Stimulated activated CD8-positive, alpha-beta memory T cell treated with anti-CD3 and anti-CD28 coated beads, Interleukin-7, amount 100 ng/mL, for 1 hour (primary cell): ENCODE measurements around the gene IDH2.
A peak's percentile ranks its signal among the peaks of the same experiment; 100 is the strongest.
"Not testable (repeated sequence)": the region's sequence is repeated elsewhere in the genome, so short reads cannot be mapped to it uniquely, and the experiment has no call there.

Source experiments
- DNase-seq, 2 donors: peaks; one replicate each; pipeline ENCODE4 v3.0.0-alpha.2; 2020; ENCODE audit warnings: low read depth in 2 of 2

Gene IDH2

DNA sequence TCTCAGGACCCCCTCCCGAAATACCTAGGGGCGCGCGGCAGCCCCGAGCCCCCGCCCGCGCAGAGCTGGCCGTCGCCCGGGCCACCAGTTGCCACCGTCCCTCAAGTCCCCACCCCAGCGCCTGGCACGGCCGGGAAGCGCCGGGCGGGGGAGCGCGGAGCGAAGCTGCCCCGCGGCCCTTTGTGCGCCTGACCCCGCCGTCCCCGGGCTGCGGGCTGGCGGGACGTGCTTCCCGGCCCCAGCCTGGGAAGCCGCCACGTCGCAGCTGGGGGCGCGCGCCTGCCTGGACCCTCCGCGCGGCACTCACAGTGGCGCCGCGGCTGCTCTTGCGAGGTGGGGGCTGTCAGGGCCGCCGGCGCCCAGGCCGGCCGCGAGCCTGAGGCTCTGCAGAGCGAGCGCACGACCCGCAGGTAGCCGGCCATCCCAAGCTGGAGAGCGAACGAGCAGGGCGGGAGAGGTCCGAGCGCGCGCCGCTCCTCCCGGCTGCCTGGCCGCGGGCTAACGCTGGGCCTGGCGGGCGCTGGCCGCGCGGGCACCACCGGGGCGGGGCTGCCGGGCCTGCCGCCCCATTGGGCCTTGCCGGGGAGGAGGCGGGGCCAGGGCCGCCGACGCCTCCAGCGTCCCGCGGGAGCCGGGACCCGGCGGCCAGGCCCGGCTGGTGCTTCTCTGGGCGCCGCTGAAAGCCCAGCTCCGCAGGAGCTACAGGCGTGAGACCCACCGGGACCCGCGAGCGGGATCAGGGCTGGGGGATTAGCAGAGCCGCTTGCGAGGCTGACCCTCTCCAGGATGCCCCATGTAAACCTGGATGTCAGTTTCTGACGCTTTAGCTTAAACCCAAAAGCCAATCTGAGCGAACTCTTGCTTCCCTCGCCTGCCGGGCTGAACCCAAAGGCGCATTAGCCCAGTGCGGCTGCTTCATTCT lies at the start of gene IDH2:
Gene IDH2, minus strand, starts transcription at position 500 of the 922 bp plus-strand sequence. Its CDS starts 78 bp downstream, at position 422.
- peak; percentile 35 to 46 for DNase-seq

DNA sequence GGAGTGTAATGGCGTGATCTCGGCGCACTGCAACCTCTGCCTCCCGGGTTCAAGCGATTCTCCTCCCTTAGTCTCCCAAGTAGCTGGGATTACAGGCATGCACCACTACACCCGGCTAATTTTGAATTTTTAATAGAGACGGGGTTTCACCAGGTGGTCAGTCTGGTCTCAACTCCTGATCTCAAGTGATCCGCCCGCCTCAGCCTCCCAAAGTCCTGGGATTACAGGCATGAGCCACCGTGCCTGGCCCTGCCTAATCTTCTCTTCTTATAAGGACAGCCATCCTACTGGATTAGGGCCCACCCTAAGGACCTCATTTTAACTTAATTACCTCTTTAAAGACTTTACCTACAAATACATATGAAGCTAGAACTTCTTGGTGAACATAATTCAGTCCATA lies 48.3 kb upstream of the IDH2 start:
- not testable (repeated sequence) for DNase-seq

DNA sequence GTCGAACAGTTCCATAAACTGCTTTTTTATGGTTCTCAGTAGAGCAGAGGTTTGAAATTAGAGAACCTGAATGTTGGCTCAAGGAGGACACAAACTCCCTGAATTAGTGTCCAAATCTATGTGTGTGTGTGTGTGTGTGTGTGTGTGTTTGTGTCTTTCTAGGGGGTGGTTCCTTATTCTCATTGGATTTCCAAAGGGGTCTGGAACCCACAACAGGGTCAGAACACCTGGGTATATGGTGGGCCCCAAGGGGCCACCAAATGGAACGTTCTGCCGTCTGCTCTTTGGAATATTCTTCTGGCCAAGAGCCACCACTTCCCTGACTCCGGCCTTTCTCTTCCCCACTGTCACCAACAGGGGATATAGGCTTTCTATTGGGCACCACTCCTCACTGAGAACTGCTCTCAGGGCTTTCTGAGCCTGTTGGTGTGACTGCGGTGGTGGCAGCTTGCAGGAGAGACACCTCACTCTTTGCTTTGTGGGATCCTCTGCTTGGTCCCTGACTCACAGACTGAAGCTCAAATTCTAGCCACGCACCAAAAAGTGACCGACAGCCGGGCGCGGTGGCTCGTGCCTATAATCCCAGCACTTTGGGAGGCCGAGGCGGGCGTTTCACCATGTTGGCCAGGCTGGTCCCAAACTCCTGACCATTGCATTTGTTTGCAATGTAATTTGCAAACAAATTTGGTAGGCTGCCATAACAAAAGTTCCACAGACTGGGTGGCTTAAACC lies 47.5 kb upstream of the IDH2 start:
- no peak for DNase-seq

DNA sequence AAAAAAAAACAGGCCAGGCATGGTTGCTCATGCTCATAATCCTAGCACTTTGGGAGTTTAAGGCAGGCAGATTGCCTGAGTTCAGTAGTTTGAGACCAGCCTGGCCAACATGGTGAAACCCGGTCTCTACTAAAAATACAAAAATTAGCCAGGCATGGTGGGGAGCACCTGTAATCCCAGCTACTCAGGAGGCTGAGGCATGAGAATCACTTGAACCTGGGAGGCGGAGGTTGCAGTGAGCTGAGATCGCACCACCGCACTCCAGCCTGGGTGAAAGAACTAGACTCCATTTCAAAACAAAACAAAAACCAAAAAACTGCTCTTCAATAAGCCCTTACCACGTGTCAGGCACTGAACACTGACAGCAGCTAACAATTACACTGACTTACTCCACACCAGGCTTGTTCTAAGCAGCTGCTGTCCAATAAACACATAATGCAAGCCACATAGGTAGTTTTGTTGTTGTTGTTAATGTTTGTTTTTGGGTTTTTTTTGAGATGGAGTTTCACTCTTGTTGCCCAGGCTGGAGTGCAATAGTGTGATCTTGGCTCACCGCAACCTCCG lies 44.0 kb upstream of the IDH2 start:
- not testable (repeated sequence) for DNase-seq

DNA sequence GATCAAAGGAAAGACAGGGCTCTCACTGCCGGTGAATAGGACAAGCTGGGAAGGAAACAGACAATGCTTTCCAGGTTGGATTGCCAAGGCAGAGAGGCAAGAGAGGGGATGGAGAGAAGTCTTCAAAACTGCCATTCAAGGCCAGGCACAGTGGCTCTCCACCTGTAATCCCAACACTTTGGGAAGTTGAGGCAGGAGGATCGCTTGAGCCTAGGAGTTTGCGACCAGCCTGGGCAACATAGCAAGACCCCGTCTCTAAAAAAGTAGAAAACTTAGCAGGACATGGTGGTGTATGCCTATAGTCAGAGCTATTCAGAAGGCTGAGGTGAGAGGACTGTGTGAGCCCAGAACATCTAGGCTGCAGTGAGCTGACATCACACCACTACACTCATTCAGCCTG lies 43.5 kb upstream of the IDH2 start:
- DNase-seq: no peak

DNA sequence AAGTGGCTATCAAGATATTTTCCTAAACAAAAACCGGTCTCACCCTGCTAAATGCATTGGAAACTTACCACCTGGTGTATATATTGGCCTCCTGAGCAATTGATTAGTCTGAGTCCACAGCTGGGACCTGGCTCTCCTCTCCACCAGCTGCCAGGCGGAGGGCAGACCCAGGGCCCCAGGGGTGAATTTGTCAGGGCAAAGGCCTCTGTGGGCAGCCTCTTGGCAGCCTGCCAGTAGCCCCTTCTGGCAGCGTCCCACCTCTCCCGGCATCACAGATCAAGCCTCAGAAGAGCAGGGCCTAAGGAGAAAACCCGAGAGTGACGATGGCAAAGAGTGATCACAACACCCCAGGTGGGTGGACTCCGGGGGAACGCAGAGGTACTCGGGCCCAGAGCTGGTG lies 43.0 kb upstream of the IDH2 start:
- no peak for DNase-seq

DNA sequence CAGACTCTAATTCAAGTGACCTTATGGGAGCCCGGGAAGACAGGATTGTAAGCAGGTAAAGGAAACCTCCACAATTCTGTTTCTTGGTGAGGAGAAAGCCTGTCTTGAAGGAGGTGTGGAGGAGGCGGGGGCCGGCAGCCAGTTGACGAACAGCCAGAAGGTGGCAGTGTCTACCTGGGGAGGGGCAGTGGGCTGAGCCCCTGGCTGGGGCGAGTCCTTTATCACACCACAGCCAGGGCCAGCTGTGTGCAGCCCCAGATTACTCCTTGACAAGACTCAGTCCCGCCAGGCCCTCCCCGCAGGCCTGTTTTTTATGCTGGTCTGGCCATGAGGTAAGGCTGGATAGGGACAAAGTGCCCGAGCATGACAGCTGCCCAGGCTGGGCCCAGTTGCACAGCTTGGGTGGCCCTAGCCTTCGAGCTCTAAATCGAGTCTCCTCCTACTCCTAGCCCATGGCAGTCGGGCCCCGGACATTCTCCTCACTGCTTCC lies 40.9 kb upstream of the IDH2 start:
- peak; percentile 12 to 28 for DNase-seq

DNA sequence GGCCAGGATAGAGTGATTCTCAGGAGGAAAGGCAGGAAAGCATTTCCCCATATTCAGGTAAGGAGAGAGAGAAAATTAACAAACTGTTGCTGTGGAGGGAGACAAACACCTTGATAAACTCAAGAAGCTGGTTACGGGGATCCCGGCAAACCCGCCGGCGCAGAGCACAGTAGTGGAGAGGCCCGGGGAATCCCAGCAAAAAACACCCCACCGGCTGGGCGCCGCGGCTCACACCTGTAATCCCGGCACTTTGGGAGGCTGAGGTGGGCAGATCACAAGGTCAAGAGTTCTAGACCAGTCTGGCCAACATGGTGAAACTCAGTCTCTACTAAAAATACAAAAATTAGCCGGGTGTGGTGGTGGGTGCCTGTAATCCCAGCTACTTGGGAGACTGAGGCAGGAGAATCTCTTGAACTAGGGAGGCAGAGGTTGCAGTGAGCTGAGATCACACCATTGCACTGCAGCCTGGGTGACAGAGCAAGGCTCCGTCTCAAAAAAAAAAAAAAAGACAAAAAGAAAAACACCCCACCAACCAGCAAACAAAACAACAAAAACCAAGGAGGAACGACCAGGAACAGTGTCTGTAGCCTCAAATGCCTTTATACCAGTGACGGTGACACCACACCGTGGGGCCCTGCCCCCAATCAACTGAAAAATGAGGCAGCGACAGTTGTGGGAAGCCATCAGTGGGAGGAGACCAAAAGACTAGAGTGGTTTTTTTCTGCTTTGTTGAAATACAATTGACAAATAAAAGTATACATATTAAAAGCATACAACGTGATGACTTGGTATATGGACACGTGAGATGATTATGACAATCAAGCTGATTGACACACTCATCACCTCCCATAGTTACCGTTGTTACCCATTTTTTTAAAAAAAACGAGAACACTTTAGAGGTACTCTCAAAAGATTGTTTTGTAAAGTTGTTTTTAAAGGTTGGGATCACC lies 40.2 kb upstream of the IDH2 start:
- no peak for DNase-seq

DNA sequence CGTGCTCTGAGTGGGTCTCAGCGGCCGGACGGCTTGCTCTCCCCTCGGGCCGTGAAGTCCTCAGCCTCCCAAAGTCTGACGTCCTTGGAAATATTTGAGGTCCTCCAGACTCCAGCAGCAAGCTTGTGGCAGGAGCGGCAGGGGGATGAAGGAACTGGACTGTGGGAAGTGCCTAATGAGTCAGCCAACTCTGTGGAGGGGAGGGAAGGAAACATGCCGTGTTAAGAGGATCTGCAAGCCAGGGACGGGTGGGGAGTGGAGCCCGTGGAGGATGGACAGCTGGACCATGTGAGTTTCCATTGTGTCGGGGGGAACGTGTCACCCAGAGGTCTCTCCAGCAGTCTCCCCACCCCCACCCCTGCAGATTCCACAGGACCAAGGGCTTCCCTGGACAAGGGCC lies 39.4 kb upstream of the IDH2 start:
- DNase-seq: no peak

DNA sequence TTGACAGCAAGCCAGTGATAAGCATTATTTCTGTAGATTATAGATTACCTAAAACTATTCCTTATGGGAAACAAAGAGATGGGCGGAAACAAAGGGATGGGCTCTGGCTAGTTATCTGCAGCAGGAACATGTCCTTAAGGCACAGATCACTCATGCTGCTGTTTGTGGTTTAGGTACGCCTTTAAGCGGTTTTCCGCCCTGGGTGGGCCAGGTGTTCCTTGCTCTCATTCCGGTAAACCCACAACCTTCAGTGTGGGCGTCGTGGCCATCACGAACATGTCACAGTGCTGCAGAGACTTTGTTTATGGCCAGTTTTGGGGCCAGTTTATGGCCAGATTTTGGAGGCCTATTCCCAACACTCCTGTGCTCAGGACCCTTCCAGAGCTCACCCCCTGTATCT lies 37.3 kb upstream of the IDH2 start:
- DNase-seq: not testable (repeated sequence)

DNA sequence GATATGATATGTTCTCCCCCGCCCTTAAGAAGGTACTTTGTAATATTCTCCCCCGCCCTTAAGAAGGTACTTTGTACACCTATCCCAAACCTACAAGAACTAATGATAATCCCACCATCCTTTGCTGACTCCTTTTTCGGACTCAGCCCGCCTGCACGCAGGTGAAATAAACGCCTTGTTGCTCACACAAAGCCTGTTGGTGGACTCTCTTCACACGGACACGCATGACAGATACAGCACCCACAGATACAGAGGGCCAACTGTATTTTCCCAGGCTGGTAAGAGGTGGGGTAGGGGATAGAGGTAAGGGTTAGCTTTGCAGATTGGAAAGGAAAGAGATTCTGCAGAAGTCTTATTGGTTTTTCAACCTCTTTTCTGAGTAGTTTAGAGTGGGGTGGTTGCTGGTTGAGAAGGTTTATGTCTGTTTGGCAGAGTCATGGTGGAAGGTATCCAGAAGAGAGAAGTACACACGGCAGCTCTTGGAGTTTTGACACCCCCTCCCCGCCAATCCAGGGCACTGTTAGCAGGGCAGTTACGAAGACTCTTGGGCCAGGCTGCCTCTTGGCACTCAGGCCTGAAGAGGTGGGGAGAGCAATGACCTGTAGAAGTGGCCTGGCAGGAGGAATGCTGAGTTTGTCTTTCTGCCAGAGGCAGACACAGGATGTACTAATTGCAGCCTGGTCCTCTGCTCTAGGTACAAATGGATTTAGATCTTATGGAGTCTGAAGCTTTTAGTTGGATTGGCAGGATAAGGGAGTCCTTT lies 36.0 kb upstream of the IDH2 start:
- DNase-seq: no peak

DNA sequence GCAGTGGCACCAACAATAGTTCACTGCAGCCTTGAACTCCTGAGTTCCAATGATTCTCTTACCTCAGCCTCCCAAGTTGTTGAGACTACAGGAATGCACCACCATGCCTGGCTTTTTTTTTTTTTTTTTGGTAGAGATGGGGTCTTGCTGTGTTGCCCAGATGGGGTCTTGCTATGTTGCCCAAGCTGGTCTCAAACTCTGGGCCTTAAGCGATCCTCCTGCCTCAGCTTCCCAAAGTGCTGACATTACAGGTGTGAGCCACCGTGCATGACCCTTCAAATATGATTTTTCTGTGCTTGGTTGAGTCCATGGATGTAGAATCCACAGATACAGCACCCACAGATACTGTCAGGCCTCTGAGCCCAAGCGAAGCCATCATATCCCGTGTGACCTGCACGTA lies 30.2 kb upstream of the IDH2 start:
- no peak for DNase-seq

DNA sequence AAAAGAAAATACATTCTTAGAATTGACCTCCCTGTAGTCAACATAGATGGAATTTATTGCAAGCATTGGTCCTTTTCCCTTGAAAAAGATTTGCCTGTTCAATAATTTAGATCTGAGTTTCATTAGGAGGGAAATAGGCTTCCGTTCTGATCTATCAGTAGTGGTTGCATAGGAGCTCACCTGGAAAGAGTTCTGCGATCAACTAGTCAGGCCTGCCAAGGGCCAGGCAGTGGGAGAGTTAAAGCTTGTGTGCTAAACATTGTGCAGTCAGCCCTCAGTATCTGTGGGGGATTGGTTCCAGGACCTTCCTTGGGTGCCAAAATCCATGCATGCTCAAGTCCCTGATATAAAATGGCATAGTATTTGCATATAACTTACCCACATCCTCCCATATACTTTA lies 29.6 kb upstream of the IDH2 start:
- DNase-seq: no peak

DNA sequence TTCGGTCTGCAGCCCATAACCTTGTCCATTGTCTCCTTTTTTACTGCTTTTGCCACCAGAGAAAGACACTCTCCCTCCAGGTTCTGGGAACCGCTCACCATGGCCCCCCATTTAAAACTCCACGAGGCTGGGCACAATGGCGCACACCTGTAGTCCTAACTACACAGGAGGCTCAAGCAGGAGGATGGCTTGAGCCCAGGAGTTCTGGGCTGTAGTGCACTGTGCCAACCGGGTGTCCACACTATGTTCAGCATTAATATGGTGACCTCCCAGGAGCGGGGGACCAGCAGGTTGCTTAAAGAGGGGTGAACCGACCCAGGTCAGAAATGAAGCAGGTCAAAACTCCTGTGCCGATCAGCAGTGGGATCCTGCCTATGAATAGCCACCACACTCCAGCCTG lies 28.0 kb upstream of the IDH2 start:
- DNase-seq: no peak

DNA sequence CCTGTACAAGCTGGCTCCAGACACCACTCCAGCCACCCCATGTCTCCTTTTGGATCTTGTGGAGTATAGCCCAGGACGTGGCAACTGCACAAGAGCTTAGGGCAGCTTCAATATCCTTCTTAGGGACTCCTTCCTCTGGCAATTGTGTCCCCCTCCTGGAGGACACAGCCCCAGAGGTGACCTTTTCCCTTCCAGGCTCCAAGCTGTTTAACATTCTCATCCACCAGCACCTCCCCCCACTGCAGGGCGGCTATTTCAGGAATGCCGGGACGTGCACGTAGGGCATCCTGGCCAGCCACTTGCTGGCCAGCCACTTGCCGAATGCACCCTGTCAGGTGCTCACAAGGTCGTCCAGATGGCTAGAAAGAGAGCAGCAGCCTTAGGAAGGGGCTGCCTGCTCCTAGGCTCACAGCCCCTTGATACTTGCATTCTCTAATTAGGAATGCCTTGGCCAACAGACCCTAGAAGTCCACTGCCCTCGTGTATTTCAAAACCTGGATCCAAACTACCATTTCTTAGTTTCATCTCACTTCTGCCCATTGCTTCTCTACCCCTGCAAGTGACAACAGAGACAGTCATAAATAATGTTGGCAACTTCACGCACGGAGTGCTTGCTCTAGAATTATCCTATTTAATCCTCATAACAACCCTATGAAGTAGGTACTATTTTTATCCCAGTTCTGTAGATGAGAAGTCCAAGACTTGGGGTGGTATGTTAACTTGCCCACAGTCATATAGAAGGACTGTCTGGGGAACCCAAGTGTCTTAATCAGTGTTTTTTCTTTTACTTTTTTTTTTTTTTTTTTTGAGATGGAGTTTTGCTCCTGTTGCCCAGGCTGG lies 24.5 kb upstream of the IDH2 start:
- DNase-seq: no peak

DNA sequence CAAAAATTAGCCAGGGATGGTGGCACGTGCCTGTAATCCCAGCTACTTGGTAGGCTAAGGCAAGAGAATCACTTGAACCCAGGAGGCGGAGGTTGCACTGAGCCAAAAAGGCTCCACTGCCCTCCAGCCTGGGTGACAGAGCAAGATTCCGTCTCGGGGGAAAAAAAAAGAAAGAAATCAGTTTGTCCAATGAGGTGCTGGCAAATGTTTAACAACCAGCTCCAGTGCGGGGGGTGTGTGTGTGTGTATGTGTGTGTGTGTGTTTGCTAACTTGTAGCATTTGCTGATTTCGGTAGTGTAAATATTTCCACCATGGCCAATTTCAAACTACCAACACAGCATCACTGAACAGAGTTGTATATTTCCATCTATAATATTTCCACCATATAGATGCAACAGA lies 23.8 kb upstream of the IDH2 start:
- DNase-seq: no peak

DNA sequence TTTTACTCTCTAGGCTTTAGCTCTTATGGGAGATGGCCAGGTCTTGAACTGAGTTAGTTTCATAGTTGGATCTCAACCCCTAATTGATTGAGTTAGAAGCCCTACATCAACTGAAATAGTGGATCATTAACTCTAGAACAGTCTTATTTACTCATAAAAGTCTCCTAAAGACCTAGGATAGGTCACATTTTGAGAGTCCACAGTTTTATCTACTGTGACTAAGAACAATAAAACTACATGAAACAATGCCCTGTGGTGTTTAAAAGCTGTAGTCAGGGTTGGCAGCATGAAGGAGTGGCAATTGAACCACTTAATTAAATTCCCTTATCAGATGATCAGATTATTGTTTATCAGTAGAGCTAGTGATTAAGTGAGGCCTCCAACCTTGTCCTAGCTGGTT lies 22.2 kb upstream of the IDH2 start:
- no peak for DNase-seq

DNA sequence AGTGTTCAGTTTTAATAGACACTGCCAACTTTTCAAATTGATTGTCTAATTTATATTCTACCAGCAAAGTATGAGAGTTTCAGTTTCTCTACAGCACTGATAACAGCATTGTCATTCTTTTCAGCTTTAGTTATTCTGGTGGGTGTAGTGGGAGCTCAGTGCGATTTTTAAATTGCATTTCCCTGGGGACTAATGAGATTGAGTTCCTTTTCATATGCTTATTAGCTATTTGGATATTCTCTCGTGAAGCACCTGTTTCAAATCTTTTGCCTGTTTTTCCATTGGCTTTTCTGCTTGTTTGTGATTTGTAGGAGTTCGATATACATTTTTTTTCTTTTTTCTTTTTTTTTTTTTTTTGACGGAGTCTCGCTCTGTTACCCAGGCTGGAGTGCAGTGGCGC lies 18.8 kb upstream of the IDH2 start:
- no peak for DNase-seq

DNA sequence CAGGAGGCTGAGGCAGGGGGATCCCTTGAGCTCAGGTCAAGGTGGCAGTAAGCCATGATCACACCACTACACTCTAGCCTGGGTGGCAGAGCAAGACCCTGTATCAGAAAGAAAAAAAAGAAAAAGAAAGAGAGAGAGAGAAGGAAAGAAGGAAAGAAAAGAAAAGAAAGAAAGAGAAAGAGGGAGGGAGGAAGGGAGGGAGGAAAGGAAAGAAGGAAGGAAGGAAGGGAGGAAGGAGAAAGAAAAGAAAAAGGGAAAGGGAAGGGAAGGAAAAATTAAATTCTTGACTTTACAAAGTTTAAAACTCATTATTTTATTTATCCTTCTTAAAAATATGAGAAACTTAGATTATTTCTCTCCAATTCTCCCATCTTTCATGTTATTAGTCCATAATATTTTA lies 17.1 kb upstream of the IDH2 start:
- no peak for DNase-seq

DNA sequence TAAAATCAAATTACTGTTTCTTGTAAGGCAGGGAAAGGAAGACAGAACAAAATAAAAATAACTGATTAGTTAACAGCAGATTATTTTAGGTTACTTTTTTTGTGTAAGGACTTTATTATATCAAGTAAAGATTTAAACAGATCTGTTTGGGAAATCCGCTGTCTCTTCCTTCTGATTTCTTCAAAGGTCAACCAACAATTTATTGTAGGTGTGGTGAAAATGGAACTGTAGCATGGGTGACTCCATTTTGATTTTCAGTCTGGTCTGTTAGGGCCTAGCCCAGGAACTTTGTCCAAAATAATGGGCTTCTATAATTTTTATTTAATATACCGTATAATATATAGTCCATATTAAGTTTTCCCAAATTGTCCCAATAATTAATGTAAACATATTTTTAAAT lies 13.5 kb upstream of the IDH2 start:
- DNase-seq: no peak
